Liver (tissue), 9 donors: ENCODE data around the gene COL12A1. TPM values are rescaled to one million over a fixed set of nuclear protein-coding genes. Genes with fewer than 3 reads are reported as not detected.

Experiments
- DNase-seq: peaks from one replicate; pipeline ENCODE4 v3.0.0-alpha.2; 2017; ENCODE audit warnings: low spot score
- H3K27ac ChIP-seq, 2 donors: one replicate each; pipeline ENCODE4 v1.7.0; 2013; ENCODE audit warnings: inconsistent platforms in 2 of 2, low read length in 2 of 2, control low read depth in 1 of 2, low read depth in 1 of 2, mild to moderate bottlenecking in 1 of 2
- H3K27me3 ChIP-seq, 4 donors: one replicate each; pipeline versions ENCODE4 v1.6.1 to v1.7.0; 2013; ENCODE audit warnings: low read length in 3 of 4, inconsistent platforms in 1 of 4, mild to moderate bottlenecking in 1 of 4, moderate library complexity in 1 of 4; ENCODE audit not compliant: control insufficient read depth in 4 of 4, insufficient read depth in 4 of 4
- H3K36me3 ChIP-seq, 4 donors: one replicate each; pipeline versions ENCODE4 v1.6.1 to v1.7.0; 2013; ENCODE audit warnings: low read length in 3 of 4, mild to moderate bottlenecking in 3 of 4, low read depth in 1 of 4, moderate library complexity in 1 of 4; ENCODE audit not compliant: control insufficient read depth in 4 of 4, insufficient read depth in 3 of 4
- H3K4me1 ChIP-seq, 4 donors: one replicate each; pipeline versions ENCODE4 v1.6.1 to v1.7.0; 2013; ENCODE audit warnings: low read length in 3 of 4, mild to moderate bottlenecking in 3 of 4, moderate library complexity in 1 of 4; ENCODE audit not compliant: control insufficient read depth in 4 of 4, insufficient read depth in 4 of 4
- H3K4me3 ChIP-seq, 3 donors: one replicate each; pipeline versions ENCODE4 v1.6.1 to v1.7.0; 2013; ENCODE audit warnings: low read length in 3 of 3, control low read depth in 1 of 3, low read depth in 1 of 3, mild to moderate bottlenecking in 1 of 3
- H3K9ac ChIP-seq, 2 donors: one replicate each; pipeline ENCODE4 v1.7.0; 2013; ENCODE audit warnings: low read length in 2 of 2, mild to moderate bottlenecking in 2 of 2, moderate library complexity in 2 of 2, control low read depth in 1 of 2, low read depth in 1 of 2
- H3K9me3 ChIP-seq, 4 donors: one replicate each; pipeline versions ENCODE4 v1.6.1 to v1.7.0; 2013; ENCODE audit warnings: low read length in 3 of 4; ENCODE audit not compliant: control insufficient read depth in 4 of 4
- ATF3 ChIP-seq: IDR thresholded peaks from 2 replicates; pipeline ENCODE4 v1.6.1; 2016; ENCODE audit warnings: antibody characterized with exemption
- CTCF ChIP-seq: fragments of 150-350 bp; IDR thresholded peaks from 2 replicates; pipeline ENCODE4 v1.5.1; 2017; ENCODE audit warnings: improper control_type of control experiment, low read depth, low read length; ENCODE audit not compliant: missing input control
- EGR1 ChIP-seq, 2 donors: IDR thresholded peaks; 2 replicates each; pipeline ENCODE4 v1.6.1; 2016 to 2018; ENCODE audit warnings: antibody characterized with exemption in 2 of 2, low read depth in 2 of 2
- FOXA1 ChIP-seq: IDR thresholded peaks from 2 replicates; pipeline ENCODE4 v1.6.1; 2016; ENCODE audit warnings: antibody characterized with exemption
- FOXA2 ChIP-seq: IDR thresholded peaks from 2 replicates; pipeline ENCODE4 v1.6.1; 2016; ENCODE audit warnings: antibody characterized with exemption
- GABPA ChIP-seq, 2 donors: IDR thresholded peaks in 1 of 2; conservative IDR thresholded peaks in 1 of 2; 2 replicates each; pipeline ENCODE4 v1.6.1; 2016; ENCODE audit warnings: antibody characterized with exemption in 2 of 2, mild to moderate bottlenecking in 1 of 2, moderate library complexity in 1 of 2
- HNF4A ChIP-seq, 2 donors: conservative IDR thresholded peaks; 2 replicates each; pipeline ENCODE4 v1.6.1; 2016; ENCODE audit warnings: antibody characterized with exemption in 2 of 2, mild to moderate bottlenecking in 2 of 2
- HNF4G ChIP-seq: IDR thresholded peaks from 2 replicates; pipeline ENCODE4 v1.6.1; 2016; ENCODE audit warnings: antibody characterized with exemption
- JUND ChIP-seq, 2 donors: IDR thresholded peaks; 2 replicates each; pipeline ENCODE4 v1.6.1; 2016; ENCODE audit warnings: antibody characterized with exemption in 2 of 2
- NR2F2 ChIP-seq: IDR thresholded peaks from 2 replicates; pipeline ENCODE4 v1.6.1; 2016; ENCODE audit warnings: antibody characterized with exemption
- RAD21 ChIP-seq, 2 donors: IDR thresholded peaks; 2 replicates each; pipeline ENCODE4 v1.6.1; 2016; ENCODE audit warnings: antibody characterized with exemption in 2 of 2, mild to moderate bottlenecking in 2 of 2
- REST ChIP-seq: IDR thresholded peaks from 2 replicates; pipeline ENCODE4 v1.6.1; 2016; ENCODE audit warnings: antibody characterized with exemption, mild to moderate bottlenecking
- RXRA ChIP-seq, 2 donors: IDR thresholded peaks; 2 replicates each; pipeline ENCODE4 v1.6.1; 2017 to 2018; ENCODE audit warnings: antibody characterized with exemption in 2 of 2, mild to moderate bottlenecking in 1 of 2
- SP1 ChIP-seq: IDR thresholded peaks from 2 replicates; pipeline ENCODE4 v1.6.1; 2018; ENCODE audit warnings: antibody characterized with exemption, mild to moderate bottlenecking
- TAF1 ChIP-seq: conservative IDR thresholded peaks from 2 replicates; pipeline ENCODE4 v1.6.1; 2016; ENCODE audit warnings: antibody characterized with exemption, mild to moderate bottlenecking
- YY1 ChIP-seq: IDR thresholded peaks from 2 replicates; pipeline ENCODE4 v1.6.1; 2016; ENCODE audit warnings: antibody characterized with exemption, mild to moderate bottlenecking
- ZBTB33 ChIP-seq: IDR thresholded peaks from 2 replicates; pipeline ENCODE4 v1.6.1; 2016; ENCODE audit warnings: antibody characterized with exemption
- WGBS: extraction: QIAGEN DNeasy Blood & Tissue Kit; methylation state at CpG from one replicate; pipeline ENCODE4 v1.1.7; 2013; 5-methylcytosine and 5-hydroxymethylcytosine counted together
- polyA plus RNA-seq, 2 donors: library from polyadenylated mRNA; stranded (reverse) in 1 of 2; unstranded in 1 of 2; fragments of 200-250 nt in 1 of 2; fragments of >200 nt in 1 of 2; fragmentation: Nextera tagmentation in 1 of 2; extraction: Ambion mirVana in 1 of 2; gene quantifications; one replicate each; pipeline versions ENCODE4 v1.2.1 to v1.2.3, GENCODE V29; 2013 to 2015
- total RNA-seq, 2 donors: library from RNA; depleted of rRNA; stranded (reverse); fragments of >200 nt; gene quantifications; one replicate each; pipeline ENCODE4 v1.2.3, GENCODE V29; 2014
- TF ChIP-seq, protein P1 (sequence below): IDR thresholded peaks from 2 replicates; pipeline ENCODE4 v1.6.1; 2016; ENCODE audit warnings: antibody characterized with exemption
- donor health status: healthy.
- donor health status: healthy.
- donor health status: healthy.
- donor health status: healthy.
- donor health status: healthy.

Gene COL12A1
- total and polyA plus RNA-seq, 4 donors = 0.15 to 5.1 (median 1.8) TPM

- no peaks in the 10 kb centered on the region for H3K4me1 ChIP-seq
- no peak overlapping the region for H3K27ac ChIP-seq
- H3K4me3 ChIP-seq = no peak overlapping the region
- H3K36me3 ChIP-seq = no peaks in the 10 kb centered on the region
- H3K9ac ChIP-seq = no peak overlapping the region
- TF ChIP-seq HNF4G = no peak
- TF ChIP-seq NR2F2 = no peak
- no peak for TF ChIP-seq REST
- no peak for TF ChIP-seq CTCF
- no peak for TF ChIP-seq SP1
- TF ChIP-seq HNF4A (conservative IDR thresholded peaks at IDR 0.05) = no peak
- TF ChIP-seq TAF1 = no peak
- TF ChIP-seq RXRA (IDR thresholded peaks at IDR 0.05) = no peak
- no peak for TF ChIP-seq EGR1 (IDR thresholded peaks at IDR 0.05; ENCODE audit: low read depth in 2 of 2)
- TF ChIP-seq JUND (IDR thresholded peaks at IDR 0.05) = no peak
- no peak for TF ChIP-seq ZBTB33
- TF ChIP-seq FOXA1 = no peak
- no peak for TF ChIP-seq RAD21 (IDR thresholded peaks at IDR 0.05)
- no peak for TF ChIP-seq GABPA (IDR thresholded peaks at IDR 0.05 in 1 of 2, conservative IDR thresholded peaks at IDR 0.05 in 1 of 2)
- TF ChIP-seq, protein P1, sequence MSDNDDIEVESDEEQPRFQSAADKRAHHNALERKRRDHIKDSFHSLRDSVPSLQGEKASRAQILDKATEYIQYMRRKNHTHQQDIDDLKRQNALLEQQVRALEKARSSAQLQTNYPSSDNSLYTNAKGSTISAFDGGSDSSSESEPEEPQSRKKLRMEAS = no peak
- TF ChIP-seq FOXA2 = no peak
- no peak for TF ChIP-seq YY1
- TF ChIP-seq ATF3 = no peak
- DNase-seq = no peak
- H3K9me3 ChIP-seq = no peaks in the 10 kb centered on the region
- WGBS = 77% methylated on average over 5 of the region's 5 CpGs
- peaks cover 0 to 5% (median 0%) of the 10 kb centered on the region in 4 donors for H3K27me3 ChIP-seq
These were observed 25.0 kb downstream of the COL12A1 start for GRCh38 chr6:75180864-75181263.
